HG03378 (cell line): ENCODE data around the gene YJU2.
A peak's percentile ranks its signal among the peaks of the same experiment; 100 is the strongest.
"Not testable (repeated sequence)": the region's sequence is repeated elsewhere in the genome, so short reads cannot be mapped to it uniquely, and the experiment has no call there.

ENCODE experiments used
- ATAC-seq: cut with Tn5 transposase; IDR thresholded peaks from one replicate; pipeline ENCODE4 v1.9.1; 2021; ENCODE audit warnings: mild to moderate bottlenecking, moderate library complexity; ENCODE audit not compliant: unreplicated experiment

The YJU2 gene

DNA sequence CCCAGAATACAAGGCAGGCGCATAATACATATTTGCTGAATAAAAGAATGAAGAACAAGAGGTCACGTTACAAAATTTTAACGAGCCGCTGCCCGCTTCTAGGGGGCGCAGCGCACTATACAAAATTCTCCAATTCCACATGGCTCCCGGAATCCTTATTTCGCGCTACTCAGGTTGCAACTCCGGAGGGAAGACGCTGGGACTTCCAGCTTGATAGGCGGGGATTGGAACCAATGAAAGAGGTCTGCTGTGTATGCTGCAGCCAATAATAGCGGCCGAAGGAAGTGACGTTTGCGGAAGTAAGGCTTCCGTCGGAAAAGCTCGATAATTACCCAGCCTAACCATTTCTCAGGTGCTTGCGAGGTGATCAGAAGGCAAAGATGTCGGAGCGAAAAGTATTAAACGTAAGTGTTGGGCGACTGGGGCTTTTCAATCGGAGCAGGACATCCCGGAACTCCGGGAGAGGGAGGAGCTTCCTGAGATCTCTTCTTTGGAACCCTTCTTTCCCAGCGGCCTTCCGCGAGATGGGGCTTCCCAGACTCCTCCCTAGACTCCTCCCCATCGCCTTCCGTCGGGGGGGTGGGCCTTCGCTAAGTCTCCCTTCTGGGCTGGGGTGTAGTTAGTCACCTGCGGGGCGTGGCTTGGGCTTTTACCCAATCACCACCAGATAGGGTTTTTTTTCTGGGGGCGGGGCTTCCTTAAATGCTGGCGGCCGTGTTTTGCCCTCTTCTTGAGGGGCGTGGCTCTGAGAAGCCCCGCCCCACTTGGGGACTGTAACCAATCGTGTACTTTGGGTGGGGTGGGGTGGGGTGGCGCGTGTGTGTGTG is at the start of gene YJU2:
YJU2 (plus strand) TSS at position 314 of the 827 bp plus-strand sequence; CDS start at position 381, 67 bp downstream.
- ATAC-seq: peak; percentile 75

DNA sequence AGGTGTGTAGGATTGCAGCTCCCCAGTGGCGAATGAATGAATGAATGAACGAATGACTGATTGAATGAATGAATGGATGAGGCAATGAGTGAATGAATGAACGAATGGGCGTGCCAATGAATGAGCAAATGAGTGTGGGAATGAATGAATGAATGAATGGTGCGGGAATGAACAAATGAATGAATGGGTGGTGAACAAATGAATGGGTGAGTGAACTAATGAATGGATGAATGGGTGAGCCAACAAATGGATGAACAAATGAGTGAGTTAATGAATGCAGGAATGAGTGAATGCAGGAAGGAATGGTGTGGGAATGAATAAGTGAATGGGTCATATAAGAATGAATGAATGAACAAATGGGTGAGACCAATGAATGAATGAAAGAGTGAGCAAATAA is 49.7 kb upstream of the YJU2 start:
- ATAC-seq: no peak

DNA sequence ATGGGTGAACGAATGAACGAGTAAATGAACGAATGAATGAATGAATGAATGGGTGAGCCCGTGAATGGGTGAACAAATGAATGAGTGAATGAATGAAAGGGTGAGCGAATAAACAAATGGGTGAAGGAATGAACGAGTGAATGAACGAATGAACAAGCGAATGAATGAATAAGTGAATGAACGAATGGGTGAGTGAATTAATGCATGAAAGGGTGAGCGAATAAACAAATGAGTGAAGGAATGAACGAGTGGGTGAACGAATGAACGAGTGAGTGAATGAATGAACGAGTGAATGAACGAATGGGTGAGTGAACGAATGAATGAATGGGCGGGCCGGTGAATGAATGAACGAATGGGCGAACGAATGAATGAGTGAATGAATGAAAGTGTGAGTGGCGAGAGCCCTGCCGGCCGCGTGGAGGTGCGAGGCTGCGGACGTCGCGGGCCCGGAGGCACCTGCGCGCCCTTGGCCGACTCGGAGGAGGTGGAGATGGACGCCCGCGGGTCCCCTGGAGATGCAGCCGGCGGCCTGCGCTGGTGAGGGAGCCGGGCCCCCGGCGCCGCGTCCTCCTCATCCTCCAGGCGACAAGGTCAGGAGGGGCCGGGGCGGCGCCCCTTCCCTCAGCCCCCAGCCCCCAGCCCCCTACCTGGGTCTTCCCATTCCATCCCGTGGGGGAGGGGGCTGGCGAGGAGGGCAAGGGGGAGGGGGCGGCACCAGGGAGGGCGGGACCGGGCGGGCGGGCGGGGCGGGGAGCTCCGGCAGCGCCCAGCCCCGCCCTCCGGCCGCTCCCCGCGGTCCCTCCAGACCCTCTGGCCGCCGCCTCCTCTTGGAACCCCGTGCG is 49.0 kb upstream of the YJU2 start:
- ATAC-seq: no peak

DNA sequence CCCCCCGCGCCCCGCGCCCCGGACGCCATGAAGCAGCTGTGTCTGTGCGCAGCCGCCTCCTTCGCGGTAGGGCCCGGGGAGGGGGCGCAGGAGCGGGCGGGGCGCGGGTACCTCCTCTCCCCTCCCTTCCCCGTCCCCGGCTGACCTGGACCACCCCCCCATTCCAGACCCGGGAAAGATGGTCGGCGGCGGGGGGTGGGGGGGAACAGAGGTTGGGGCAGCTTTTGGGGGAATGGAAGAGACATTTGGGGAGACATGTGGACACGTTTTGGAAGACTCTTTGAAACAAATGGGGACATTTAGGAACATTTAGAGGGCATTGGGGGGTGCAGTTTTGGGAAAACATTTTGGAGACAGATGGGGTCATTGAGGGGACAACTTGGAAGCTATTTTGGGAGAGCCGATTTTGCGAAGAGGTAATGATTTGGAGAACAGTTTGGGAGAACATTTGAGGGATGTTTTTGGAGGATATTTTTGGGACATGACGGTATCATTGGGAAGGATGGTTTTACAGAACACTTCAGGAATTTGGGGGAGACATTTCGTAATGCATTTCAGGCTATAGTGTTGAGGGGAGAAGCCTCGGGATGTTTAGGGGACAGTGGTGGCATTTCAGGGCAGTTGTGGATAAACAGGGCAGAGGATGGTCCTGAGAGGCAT is 48.3 kb upstream of the YJU2 start:
- ATAC-seq: no peak

DNA sequence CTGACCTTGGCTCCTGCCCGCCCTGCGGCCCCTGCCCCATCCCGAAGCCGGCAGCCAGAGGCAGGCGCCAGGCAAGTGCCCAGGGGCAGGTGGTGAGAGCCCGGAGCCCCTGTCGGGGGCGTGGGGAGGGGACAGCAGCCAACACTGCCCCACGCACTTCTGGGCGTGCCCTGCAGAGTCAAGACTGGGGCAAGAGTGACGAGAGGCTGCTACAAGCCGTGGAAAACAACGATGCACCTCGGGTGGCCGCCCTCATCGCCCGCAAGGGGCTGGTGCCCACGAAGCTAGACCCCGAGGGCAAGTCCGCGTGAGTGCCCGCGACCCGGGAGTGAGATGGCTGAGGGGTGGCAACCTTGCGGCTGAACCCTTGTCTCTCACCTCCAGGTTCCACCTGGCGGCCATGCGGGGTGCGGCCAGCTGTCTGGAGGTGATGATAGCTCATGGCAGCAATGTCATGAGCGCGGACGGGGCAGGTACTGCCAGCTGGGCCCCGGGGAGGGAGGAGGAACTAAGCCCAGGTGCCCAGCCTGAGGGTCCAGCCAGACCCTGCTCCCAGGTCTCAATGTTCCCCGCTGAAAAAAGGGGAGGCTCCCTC is 47.1 kb upstream of the YJU2 start:
- no peak for ATAC-seq

DNA sequence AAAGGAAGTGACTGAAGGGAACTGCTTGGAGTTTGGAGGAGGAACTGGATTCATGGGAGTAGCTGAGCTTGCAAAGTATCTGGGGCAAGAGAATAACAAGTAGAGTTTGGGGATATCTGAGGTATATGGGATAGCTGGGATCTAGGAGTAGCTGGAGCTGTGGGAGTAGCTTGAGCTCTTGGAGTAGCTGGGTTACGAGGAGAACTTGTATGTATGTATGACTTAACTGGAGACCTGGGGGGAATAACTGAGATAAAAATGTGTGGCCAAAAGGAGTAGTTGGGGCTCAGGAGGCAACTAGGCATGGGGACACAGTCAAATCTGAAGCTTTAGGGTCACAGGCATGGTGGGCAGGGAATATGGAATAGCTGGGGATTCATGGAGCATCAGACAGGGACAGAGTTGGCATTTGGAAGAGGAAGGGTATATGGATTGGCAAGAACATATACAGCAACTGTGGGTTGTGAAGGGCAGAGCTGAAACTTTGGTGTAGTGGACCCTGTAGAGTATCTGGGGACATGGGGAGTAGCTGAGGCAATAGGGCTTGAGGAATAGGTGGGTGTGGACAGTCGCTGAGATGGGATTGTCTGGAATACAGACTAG is 45.8 kb upstream of the YJU2 start:
- ATAC-seq: no peak

DNA sequence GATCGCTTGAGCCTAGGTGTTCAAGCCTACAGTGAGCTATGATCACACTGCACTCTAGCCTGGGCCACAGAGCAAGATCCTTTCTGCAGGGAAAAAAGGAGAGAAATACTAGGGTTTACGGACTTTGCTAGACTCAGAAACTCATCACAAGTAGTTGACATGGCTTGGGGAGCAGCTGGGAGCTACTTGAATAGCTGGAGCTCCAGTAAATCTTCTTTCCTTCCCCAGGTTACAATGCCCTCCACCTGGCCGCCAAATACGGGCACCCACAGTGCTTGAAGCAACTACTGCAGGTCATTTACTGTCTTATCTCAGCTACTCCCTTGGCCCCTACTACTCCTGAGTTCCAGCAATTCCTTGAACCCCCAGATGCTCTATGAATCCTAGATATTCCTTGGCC is 45.1 kb upstream of the YJU2 start:
- ATAC-seq: no peak

DNA sequence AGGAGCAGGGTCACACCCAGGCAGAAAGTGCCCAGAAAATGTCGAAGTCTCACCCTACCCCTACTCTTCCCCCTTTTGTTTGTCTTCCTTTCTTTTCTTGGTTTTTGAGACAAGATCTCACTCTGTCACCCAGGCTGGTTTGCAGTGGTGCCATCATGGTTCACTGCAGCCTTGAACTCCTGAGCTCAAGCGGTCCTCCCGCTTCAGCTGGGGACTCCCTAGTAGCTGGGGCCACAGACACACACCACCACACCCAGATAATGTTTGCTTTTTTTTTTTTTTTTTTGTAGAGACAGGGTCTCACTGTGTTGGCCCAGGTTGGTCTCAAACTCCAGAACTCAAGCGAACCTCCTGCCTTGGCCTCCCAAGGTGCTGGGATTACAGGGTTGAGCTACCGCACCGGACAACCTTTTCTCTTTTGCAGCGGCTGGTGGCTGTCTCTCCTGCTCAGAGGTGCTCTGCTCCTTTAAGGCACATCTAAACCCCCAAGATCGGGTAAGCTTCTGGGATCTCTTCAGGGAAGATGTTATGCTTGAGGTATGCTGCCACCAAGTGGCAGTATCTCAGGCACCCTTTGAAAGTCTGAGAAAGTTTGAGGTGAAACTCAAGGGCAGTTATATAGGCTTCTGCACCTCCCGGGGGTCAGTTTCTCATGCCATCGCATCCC is 39.9 kb upstream of the YJU2 start:
- ATAC-seq: no peak

DNA sequence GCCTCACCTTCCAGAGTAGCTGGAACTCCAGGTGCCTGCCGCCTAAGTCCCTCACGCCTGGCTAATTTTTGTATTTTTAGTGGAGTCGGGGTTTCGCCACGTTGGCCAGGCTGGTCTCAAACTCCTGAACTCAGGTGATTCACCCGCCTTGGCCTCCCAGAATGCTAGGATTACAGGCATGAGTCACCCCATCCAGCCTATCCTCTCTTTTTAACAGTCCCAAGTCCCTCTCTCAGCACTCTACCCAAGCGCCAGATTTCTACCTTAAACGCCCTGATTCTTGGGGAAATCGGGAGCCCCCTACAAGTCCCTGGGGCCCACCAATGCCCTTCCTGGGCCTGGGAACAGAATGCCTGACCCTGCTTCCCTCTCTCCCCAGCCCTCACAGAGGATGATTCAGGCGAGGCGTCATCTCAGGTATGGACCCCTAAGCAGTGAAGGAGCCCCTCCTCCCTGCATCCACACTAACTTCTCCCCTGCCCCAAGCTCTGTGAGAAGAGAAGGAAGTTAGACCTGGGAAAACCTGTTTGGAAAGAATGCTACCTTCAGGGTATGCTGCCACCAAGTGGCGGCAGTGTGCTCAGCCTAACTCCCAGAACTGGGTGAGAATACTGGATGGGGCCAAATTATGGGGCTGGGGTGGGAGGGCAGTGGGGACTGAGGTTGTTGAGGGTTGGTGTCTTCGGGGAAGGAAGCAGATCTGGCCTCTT is 38.3 kb upstream of the YJU2 start:
- no peak for ATAC-seq

DNA sequence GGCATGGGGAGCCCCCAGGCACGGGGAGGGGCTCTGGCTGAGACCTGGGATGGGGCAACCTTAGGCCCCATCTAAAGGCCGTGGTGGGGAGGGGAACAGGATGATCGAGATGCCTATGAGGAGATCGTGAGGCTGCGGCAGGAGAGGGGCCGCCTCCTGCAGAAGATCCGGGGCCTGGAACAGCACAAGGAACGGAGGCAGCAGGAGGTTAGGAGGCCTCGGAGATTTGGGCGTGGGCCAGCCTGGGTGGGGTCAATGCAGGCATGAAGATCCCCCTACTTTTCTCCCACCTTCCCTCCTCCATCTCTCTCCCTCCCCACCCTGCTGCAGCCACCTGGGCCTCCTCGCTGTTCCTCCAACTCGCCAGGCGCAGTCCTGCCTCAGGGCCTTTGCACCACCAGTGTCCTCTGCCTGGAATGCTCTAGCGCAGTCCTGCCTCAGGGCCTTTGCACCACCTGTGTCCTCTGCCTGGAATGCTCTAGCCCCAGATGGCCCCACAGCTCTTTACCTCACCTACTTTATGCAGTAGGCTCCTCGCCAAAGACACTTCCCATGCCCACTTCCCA is 36.6 kb upstream of the YJU2 start:
- no peak for ATAC-seq

DNA sequence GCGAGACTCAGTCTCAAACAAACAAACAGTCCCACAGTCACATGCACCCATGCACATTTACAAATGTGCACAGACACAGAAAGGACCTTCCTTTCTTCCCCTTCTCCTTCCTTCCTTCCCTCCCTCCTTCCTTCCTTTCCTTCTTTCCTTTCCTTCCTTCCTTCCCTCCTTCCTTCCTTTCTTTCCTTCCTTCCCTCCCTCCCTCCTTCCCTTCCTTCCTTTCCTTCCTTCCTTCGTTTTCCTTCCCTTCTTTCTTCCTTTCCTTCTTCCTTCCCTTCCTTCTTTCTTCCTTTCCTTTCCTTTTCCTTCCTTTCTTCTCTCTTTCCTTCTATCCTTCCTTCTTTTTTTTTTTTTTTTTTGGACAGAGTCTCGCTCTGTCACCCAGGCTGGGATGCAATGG is 33.8 kb upstream of the YJU2 start:
- ATAC-seq: no peak

DNA sequence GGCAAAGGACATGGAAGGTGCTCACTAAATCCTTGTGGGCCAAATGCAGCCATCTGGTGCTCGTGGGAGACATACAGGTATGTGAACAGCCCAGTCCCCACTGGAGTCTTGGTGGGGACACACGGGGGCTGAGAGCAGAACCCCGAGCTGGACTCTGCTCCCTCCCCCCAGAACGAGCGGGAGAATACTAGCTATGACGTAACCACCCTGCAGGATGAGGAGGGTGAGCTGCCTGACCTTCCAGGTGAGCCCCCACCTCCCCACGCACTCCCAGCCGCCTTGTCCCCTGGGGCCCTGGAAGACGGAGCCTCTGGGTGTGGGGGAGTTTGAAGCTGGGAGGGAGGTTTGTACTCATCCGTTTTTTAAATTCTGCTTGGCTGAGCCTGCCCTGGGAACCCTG is 31.1 kb upstream of the YJU2 start:
- ATAC-seq: no peak

DNA sequence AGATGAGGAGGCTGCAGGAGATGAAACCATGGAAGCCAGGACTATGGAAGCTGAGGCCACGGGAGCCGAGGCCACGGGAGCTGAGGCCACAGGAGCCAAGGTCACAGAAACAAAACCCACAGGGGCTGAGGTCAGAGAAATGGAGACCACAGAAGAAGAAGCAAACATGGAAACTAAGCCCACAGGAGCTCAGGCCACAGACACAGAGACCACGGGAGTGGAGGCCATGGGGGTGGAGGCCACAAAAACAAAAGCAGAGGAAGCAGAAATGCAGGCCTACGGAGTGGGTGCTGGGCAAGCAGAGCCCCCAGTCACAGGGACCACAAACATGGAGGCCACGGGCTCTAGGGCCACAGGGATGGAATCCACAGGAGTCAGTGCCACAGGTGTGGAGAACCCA is 30.0 kb upstream of the YJU2 start:
- ATAC-seq: no peak

DNA sequence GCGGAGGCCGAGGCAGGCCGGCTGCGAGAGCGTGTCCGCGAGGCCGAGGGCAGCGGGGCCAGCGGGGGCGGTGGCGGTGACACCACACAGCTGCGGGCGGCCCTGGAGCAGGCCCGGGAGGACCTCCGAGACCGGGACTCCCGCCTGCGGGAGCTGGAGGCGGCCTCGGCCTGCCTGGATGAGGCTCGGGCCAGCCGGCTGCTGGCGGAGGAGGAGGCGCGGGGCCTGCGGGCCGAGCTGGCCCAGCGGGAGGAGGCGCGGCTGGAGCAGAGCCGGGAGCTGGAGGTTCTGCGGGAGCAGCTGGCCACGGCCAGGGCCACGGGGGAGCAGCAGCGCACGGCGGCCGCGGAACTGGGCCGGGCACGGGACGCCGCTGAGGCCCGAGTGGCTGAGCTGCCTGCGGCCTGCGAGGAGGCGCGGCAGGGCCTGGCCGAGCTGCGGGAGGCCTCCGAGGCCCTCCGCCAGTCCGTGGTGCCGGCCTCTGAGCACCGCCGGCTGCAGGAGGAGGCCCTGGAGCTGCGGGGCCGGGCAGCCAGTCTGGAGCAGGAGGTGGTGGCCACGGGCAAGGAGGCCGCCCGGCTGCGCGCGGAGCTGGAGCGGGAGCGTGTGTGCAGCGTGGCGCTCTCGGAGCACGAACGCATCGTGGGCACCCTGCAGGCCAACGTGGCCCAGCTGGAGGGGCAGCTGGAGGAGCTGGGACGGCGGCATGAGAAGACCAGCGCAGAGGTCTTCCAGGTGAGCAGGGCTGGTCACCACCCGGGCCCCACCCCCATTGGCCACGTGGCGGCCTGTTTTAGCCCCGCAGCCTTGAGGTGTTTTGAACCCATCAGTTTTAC is 29.2 kb upstream of the YJU2 start:
- no peak for ATAC-seq

DNA sequence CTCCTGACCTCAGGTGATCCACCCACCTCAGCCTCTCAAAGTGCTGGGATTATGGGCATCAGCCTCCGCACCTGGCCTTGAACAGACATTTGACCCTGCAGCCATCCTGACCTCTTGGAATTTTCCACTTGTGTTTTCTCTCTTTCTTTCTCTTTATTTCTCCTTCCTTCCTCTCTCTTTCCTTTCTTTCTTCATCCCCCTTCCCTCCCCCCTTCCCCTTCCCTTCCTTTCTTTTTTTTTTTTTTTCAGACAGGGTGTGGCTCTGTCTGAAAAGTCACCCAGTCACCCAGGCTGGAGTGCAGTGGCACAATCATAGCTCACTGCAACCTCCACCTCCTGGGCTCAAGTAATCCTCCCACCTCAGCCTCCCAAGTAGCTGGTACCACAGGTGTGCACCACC is 28.4 kb upstream of the YJU2 start:
- not testable (repeated sequence) for ATAC-seq

DNA sequence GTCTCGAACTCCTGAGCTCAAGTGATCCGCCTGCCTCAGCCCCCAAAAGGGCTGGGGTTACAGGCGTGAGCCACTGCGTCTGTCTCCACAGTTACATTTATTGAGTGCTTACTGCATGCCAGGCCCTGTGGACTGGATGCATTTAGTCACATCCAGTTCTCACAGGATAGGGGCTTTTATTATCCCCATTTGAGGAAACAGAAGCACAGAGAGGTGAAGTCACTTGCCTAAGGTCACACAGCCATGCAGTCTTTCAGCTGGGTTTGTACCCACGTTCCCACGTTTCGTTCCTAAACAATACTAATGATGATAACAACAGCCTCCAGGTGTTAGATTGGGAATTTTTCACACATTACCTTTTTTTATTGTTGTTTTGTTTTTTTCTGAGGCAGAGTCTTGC is 26.7 kb upstream of the YJU2 start:
- no peak for ATAC-seq

DNA sequence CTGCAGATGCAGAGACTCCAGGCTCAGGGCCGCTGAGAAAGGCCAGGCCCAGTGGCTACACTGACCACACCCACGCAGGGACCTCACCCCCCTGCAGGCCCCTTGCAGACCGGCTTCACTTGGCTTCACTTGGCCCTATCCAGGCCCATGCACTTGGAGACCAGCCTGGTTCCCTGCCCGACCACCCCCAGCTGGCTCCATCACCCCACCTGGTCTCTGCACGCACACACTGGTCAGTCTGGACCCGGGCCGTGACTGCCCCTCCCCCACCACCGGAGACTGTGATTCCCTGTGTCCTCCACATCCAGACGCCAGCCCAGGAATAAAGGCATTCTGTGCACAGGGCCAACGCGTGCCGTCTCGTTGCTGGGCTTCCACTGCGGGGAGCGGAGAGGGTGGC is 22.4 kb upstream of the YJU2 start:
- ATAC-seq: no peak

DNA sequence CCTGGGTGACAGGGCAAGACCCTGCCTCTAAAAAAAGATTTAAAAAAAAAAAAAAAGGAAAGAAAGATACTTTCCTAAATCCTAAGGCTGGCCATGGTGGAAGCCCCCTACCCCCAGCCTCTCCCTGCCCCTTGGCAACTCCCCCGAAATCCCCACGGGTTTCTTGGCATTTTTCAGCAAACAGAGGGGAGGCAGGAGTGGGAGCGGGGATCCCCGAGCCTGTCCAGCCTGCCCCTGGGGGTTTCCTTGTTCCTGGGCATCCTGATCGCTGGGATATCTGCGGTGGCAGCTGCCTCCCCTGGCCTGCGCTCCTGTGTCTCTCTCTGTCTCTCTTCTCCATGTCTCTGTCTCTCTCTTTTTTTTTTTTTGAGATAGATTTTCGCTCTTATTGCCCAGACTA is 21.0 kb upstream of the YJU2 start:
- ATAC-seq: no peak
